Trophoblast cell (in vitro differentiated cells and primary cell): ENCODE results near the gene PEX11A.
A peak's percentile ranks its signal among the peaks of the same experiment; 100 is the strongest.

Experiments used
- DNase-seq, 2 donors: peaks; one replicate each; pipeline ENCODE4 v3.0.0-alpha.2; 2016
- H2AFZ ChIP-seq: 2 replicates; pipeline ENCODE4 v1.6.1; 2013; ENCODE audit warnings: low read length, moderate library complexity, mild to moderate bottlenecking; ENCODE audit not compliant: insufficient read depth, poor library complexity
- H2AK5ac ChIP-seq: 2 replicates; pipeline ENCODE4 v1.6.1; 2013; ENCODE audit warnings: mild to moderate bottlenecking, low read length
- H2BK120ac ChIP-seq: 2 replicates; pipeline ENCODE4 v1.6.1; 2013; ENCODE audit warnings: low read length, mild to moderate bottlenecking, moderate library complexity; ENCODE audit not compliant: insufficient read depth, poor library complexity
- H2BK12ac ChIP-seq: 2 replicates; pipeline ENCODE4 v1.6.1; 2013; ENCODE audit warnings: mild to moderate bottlenecking, low read length, moderate library complexity
- H2BK5ac ChIP-seq: 2 replicates; pipeline ENCODE4 v1.6.1; 2013; ENCODE audit warnings: low read length, low read depth, moderate library complexity, mild to moderate bottlenecking; ENCODE audit not compliant: poor library complexity
- H3K14ac ChIP-seq: 2 replicates; pipeline ENCODE4 v1.6.1; 2013; ENCODE audit warnings: mild to moderate bottlenecking, low read length
- H3K18ac ChIP-seq: 2 replicates; pipeline ENCODE4 v1.6.1; 2013; ENCODE audit warnings: mild to moderate bottlenecking, low read length
- H3K23ac ChIP-seq: 2 replicates; pipeline ENCODE4 v1.6.1; 2013; ENCODE audit warnings: low read length
- H3K27ac ChIP-seq: 2 replicates; pipeline ENCODE4 v1.5.1; 2013; ENCODE audit warnings: low read depth, mild to moderate bottlenecking, inconsistent platforms, low read length, moderate library complexity
- H3K27me3 ChIP-seq: 2 replicates; pipeline ENCODE4 v1.6.1; 2013; ENCODE audit warnings: inconsistent platforms, mild to moderate bottlenecking, low read length, moderate library complexity; ENCODE audit not compliant: insufficient read depth
- H3K36me3 ChIP-seq, 2 experiments: 1 replicate in 1 of 2; 2 replicates in 1 of 2; pipeline ENCODE4 v1.6.1; 2013; ENCODE audit warnings: low read length in 2 of 2, mild to moderate bottlenecking in 2 of 2, moderate library complexity in 1 of 2; ENCODE audit not compliant: insufficient read depth in 2 of 2, control insufficient read depth in 1 of 2
- H3K4ac ChIP-seq: 2 replicates; pipeline ENCODE4 v1.6.1; 2013; ENCODE audit warnings: low read depth, mild to moderate bottlenecking, low read length, moderate library complexity
- H3K4me1 ChIP-seq, 2 experiments: 1 replicate in 1 of 2; 2 replicates in 1 of 2; pipeline ENCODE4 v1.6.1; 2013; ENCODE audit warnings: low read length in 2 of 2, mild to moderate bottlenecking in 2 of 2, moderate library complexity in 1 of 2; ENCODE audit not compliant: insufficient read depth in 2 of 2, control insufficient read depth in 1 of 2
- H3K4me2 ChIP-seq: 2 replicates; pipeline ENCODE4 v1.6.1; 2013; ENCODE audit warnings: inconsistent platforms, mild to moderate bottlenecking, low read length, moderate library complexity
- H3K4me3 ChIP-seq: 2 replicates; pipeline ENCODE4 v1.5.1; 2013; ENCODE audit warnings: mild to moderate bottlenecking, low read depth, low read length, inconsistent platforms
- H3K79me1 ChIP-seq: one replicate; pipeline ENCODE4 v1.6.1; 2013; ENCODE audit warnings: low read length
- H3K79me2 ChIP-seq: 2 replicates; pipeline ENCODE4 v1.6.1; 2013; ENCODE audit warnings: low read length, mild to moderate bottlenecking; ENCODE audit not compliant: control insufficient read depth, insufficient read depth, poor library complexity
- H3K9ac ChIP-seq: 2 replicates; pipeline ENCODE4 v1.6.1; 2013; ENCODE audit warnings: mild to moderate bottlenecking, low read length
- H3K9me3 ChIP-seq: 2 replicates; pipeline ENCODE4 v1.6.1; 2013; ENCODE audit warnings: low read depth, mild to moderate bottlenecking, control low read depth, inconsistent platforms, low read length; ENCODE audit not compliant: insufficient read depth
- H4K12ac ChIP-seq: 2 replicates; pipeline ENCODE4 v1.6.1; 2013; ENCODE audit warnings: low read depth, mild to moderate bottlenecking, low read length, moderate library complexity
- H4K8ac ChIP-seq: 2 replicates; pipeline ENCODE4 v1.6.1; 2013; ENCODE audit warnings: low read depth, mild to moderate bottlenecking, low read length, moderate library complexity
- H4K91ac ChIP-seq: one replicate; pipeline ENCODE4 v1.6.1; 2013; ENCODE audit warnings: low read depth, mild to moderate bottlenecking, low read length, moderate library complexity
- WGBS: extraction: QIAGEN DNeasy Blood & Tissue Kit; methylation state at CpG from one replicate; pipeline ENCODE4 v1.1.7; 2013; ENCODE audit warnings: missing lambda C conversion rate; ENCODE audit not compliant: insufficient read length, insufficient coverage; ENCODE audit errors: extremely low coverage; 5-methylcytosine and 5-hydroxymethylcytosine counted together

Gene PEX11A

DNA sequence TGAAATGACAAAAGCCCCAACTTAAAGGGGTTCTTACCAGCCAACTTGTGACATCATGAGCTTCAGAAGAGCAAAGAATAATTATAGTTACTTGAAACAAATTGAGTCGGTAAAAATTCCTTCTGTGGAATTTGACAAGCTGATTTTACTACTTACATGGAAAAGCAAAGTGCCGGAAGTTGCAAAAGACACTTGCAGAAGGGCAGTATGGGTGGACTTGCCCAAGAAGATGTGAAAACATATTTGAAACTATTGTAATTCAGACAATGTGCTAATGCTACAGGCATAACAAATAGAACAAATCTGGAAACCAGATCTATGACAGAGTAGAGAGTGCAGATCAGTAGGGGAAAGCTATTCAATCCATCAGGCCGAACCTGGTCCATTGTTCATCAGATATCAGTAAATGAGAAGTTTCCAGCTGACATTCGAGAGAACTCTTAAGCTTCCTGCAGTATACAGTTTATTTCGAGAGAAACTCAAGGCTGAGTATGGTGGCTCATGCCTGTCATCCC is 32.8 kb downstream of the PEX11A start:
- Histone ChIP-seq H3K9me3 (no peaks in the 10 kb centered on the region), H3K9ac (no peak overlapping the region), H3K4me3 (no peak overlapping the region), H2AK5ac (no peak overlapping the region), H3K4me2 (no peak overlapping the region), H3K18ac (no peak overlapping the region), H3K27ac (no peak overlapping the region), H4K91ac (no peak overlapping the region), H2BK5ac (no peak overlapping the region), H3K23ac (no peak overlapping the region), H3K14ac (no peak overlapping the region), H3K4ac (no peak overlapping the region), H2BK12ac (no peak overlapping the region), H3K4me1 (peaks cover 5 to 6% of the 10 kb centered on the region in 2 experiments), H4K12ac (no peak overlapping the region), H3K27me3 (peaks cover 4% of the 10 kb centered on the region), H4K8ac (no peak overlapping the region), H2BK120ac (no peak overlapping the region), H2AFZ (no peak overlapping the region), H3K36me3 (no peaks in the 10 kb centered on the region), H3K79me2 (peaks cover 6% of the 10 kb centered on the region), H3K79me1 (peaks cover 6% of the 10 kb centered on the region)
- no CpG with 5 or more reads among the region's 5 CpGs for WGBS
- no peak for DNase-seq

DNA sequence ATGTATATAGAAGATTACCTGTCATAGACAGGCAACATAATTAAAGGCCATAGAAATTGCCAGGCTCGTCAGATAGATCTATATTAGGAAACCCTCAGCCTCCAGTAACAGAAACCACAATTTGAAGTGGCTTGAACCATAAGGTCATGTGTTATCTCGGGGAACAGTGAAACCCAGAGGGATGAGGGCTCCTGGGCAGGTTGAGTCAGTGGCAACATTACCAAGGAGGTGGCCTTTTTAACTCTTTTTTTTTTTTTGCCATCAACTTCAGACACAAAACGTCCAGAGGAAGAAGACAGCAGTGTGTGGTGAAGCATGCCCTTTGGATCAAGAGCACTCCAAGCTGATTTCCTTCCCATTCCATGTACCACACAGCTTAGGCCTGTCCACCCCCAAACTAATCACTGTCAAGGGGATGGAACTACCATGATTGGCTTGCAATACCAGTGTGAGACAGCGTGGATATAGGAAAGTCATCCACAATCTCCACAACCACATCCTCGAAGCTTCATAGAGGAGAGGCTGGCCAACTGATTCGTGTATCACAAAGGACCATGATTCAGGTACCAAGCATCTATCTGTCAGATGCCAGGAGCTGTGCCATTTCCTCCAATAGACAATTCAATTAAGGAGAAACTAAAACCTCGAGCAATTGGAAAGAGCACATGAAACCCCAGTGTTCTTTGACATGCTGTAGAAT is 34.3 kb downstream of the PEX11A start:
- Histone ChIP-seq H4K8ac (no peak overlapping the region), H2BK12ac (no peak overlapping the region), H3K79me2 (peaks cover 6% of the 10 kb centered on the region), H2BK120ac (no peak overlapping the region), H4K91ac (no peak overlapping the region), H3K9ac (no peak overlapping the region), H3K9me3 (no peaks in the 10 kb centered on the region), H3K14ac (no peak overlapping the region), H3K36me3 (peaks cover 0 to 4% of the 10 kb centered on the region in 2 experiments), H3K27me3 (peaks cover 4% of the 10 kb centered on the region), H3K18ac (no peak overlapping the region), H4K12ac (no peak overlapping the region), H3K4ac (no peak overlapping the region), H3K27ac (no peak overlapping the region), H2AFZ (no peak overlapping the region), H2BK5ac (no peak overlapping the region), H3K23ac (no peak overlapping the region), H3K4me3 (no peak overlapping the region), H3K4me1 (peaks cover 5 to 6% of the 10 kb centered on the region in 2 experiments), H3K4me2 (no peak overlapping the region), H2AK5ac (no peak overlapping the region), H3K79me1 (peaks cover 6% of the 10 kb centered on the region)
- WGBS, result no CpG with 5 or more reads among the region's 7 CpGs
- no peak for DNase-seq

DNA sequence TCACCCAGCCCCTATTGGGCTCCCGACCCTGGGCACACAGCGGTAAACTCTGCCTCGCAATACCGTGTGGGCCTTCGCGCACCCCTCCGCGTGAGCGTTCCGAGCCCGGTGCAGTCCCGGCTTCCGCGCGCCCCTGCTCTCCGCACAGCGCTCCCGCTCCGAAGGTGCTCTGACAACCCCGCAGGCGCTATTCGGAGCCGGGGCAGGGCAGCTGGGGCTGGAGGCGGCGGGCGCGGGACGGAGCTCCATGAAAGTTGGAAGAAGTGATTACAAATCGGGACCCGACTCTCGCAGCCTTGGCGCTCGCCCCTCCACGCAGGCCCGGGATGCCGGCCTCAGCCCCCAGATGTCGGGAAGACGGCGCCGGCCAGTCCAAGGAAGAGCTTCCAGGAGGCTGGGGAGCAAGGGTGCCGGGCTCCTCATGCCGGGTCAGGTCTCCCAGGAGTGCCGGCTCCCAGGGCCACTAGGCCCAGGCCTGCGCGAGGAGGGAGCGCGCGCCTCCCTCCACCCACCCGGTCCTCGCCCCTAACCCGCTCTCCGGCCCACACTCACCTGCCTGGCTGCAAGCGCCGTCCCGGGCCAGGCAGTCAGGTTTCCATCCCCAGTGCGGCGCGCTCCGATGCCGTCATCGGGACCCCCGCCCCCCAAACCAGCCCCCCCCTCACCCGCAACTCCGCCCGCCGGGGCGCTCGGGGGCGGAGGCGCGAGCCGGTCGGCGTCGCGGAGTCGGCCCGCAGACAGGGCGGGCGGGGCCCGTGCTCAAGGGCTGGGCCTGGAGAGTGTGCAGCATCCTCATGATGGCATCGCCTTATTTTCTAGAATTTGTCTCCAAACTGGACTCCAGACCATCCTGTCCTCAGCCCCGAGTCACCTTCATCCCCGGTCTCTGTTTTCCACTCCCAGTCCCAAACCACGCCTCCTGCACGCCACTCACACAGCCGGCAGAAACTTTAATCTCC is 35.4 kb downstream of the PEX11A start, which contains the start of gene KIF7:
Gene KIF7 (minus strand): TSS at position 621 of the 959 bp plus-strand sequence. CDS start 2,537 bp downstream, outside the sequence.
- no peak within 1 kb of the TSS for H2BK120ac ChIP-seq
- no CpG with 5 or more reads among the region's 87 CpGs for WGBS

DNA sequence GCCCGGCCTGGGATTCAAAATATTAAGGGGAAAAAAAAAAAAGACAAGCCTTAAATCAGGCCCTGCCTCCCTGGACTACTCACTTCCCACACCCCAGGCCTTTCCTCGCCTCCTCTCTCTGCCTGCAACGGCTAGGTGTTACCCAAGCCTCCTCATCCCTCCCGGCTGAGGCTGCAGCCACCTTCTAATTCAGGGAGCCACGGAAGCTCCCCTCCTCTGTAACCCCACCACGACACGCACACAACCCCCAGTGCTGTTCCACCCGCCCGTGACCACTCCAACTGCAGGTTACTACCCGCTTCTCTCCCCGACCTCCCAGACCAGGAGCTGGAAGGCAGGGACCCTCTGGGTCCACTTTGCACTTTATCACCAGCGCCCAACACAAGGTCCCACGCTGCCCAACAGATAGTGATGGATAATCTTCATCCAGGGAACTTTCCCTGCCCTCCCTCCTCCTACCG is 36.2 kb downstream of the PEX11A start:
- DNase-seq, result no peak
- no peak overlapping the region for H3K23ac ChIP-seq
- no CpG with 5 or more reads among the region's 14 CpGs for WGBS
- no peak overlapping the region for H2AK5ac ChIP-seq
- H2BK120ac ChIP-seq, result no peak overlapping the region
- H4K8ac ChIP-seq, result peak overlapping the region; percentile 64
- peak overlapping the region; percentile 50 for H3K14ac ChIP-seq
- peak overlapping the region; percentile 78 for H3K4me2 ChIP-seq
- peak overlapping the region; percentile 86 for H3K4me3 ChIP-seq
- H3K4ac ChIP-seq, result no peak overlapping the region
- no peak overlapping the region for H2BK5ac ChIP-seq
- H2BK12ac ChIP-seq, result no peak overlapping the region
- H3K27me3 ChIP-seq, result peaks cover 4% of the 10 kb centered on the region
- no peak overlapping the region for H4K12ac ChIP-seq
- peaks cover 6% of the 10 kb centered on the region for H3K79me2 ChIP-seq
- no peak overlapping the region for H4K91ac ChIP-seq
- H2AFZ ChIP-seq, result peak overlapping the region; percentile 85
- H3K9me3 ChIP-seq, result no peaks in the 10 kb centered on the region
- no peak overlapping the region for H3K27ac ChIP-seq
- H3K9ac ChIP-seq, result no peak overlapping the region
- peaks cover 5 to 6% of the 10 kb centered on the region in 2 experiments for H3K4me1 ChIP-seq
- H3K79me1 ChIP-seq, result peaks cover 6% of the 10 kb centered on the region
- H3K36me3 ChIP-seq, result peaks cover 0 to 4% of the 10 kb centered on the region in 2 experiments
- H3K18ac ChIP-seq, result peak overlapping the region; percentile 19

More for the DNA sequence above, 35.4 kb downstream of the PEX11A start, which contains the start of gene KIF7:
- peaks cover 4% of the 10 kb centered on the region for H3K27me3 ChIP-seq
- peak within 1 kb of the TSS; percentile 12 for H2AK5ac ChIP-seq
- H3K9ac ChIP-seq, result peak within 1 kb of the TSS; percentile 69
- H2BK12ac ChIP-seq, result no peak within 1 kb of the TSS
- H3K79me1 ChIP-seq, result peaks cover 6% of the 10 kb centered on the region
- peak within 1 kb of the TSS; percentile 4 for H4K91ac ChIP-seq
- H3K23ac ChIP-seq, result no peak within 1 kb of the TSS
- H3K18ac ChIP-seq, result peak within 1 kb of the TSS; percentile 19
- peak within 1 kb of the TSS; percentile 30 for H3K4ac ChIP-seq
- H3K79me2 ChIP-seq, result peaks cover 6% of the 10 kb centered on the region
- H4K8ac ChIP-seq, result peak within 1 kb of the TSS; percentile 71
- DNase-seq, result peak; percentile 13 to 55
- peaks cover 0 to 4% of the 10 kb centered on the region in 2 experiments for H3K36me3 ChIP-seq
- H2AFZ ChIP-seq, result peak within 1 kb of the TSS; percentile 85
- H3K4me2 ChIP-seq, result peak within 1 kb of the TSS; percentile 78
- H2BK5ac ChIP-seq, result no peak within 1 kb of the TSS
- peak within 1 kb of the TSS; percentile 19 for H4K12ac ChIP-seq
- H3K9me3 ChIP-seq, result no peaks in the 10 kb centered on the region
- peak within 1 kb of the TSS; percentile 50 for H3K14ac ChIP-seq
- H3K27ac ChIP-seq, result no peak within 1 kb of the TSS
- peak within 1 kb of the TSS; percentile 86 for H3K4me3 ChIP-seq
- H3K4me1 ChIP-seq, result peaks cover 5 to 6% of the 10 kb centered on the region in 2 experiments
